Thyroid gland (tissue), 4 donors: ENCODE data around the gene CRYGN.

Experiments
- POLR2A ChIP-seq, 2 donors: fragments of 450-650 bp; IDR thresholded peaks; one replicate each; pipeline ENCODE4 v1.6.1; 2017; ENCODE audit warnings: antibody characterized with exemption in 2 of 2, mild to moderate bottlenecking in 2 of 2, moderate library complexity in 1 of 2
- TF ChIP-seq, protein P1 (sequence below), 6 experiments: fragments of 200-600 bp in 3 of 6; fragments of 450-650 bp in 3 of 6; sonication (generic) in 3 of 6; IDR thresholded peaks; one replicate each; pipeline ENCODE4 v1.5.1; 2016 to 2019; ENCODE audit warnings: antibody characterized with exemption in 6 of 6, mild to moderate bottlenecking in 2 of 6, inconsistent platforms in 1 of 6, moderate library complexity in 1 of 6

DNA sequence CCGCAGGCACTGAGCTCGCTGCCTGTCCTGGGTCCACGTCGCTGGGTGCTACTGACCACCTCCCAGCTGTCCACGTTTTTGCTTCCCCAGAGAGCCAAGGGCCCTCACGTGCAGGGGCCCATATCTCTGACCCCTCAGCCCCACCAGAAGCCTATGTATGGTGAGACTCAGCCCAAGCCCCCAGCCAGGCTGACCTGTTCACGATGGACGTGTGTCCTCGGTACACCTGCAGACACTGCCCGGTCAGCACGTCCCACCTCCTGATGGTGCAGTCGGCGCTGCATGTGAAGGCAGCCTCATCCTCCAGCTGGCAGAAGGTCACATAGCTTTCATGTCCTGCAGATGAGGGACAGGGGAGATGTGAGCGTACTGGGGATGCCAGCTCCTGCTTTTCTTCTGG, 40.0 kb downstream of the CRYGN start:
- TF ChIP-seq, protein P1, sequence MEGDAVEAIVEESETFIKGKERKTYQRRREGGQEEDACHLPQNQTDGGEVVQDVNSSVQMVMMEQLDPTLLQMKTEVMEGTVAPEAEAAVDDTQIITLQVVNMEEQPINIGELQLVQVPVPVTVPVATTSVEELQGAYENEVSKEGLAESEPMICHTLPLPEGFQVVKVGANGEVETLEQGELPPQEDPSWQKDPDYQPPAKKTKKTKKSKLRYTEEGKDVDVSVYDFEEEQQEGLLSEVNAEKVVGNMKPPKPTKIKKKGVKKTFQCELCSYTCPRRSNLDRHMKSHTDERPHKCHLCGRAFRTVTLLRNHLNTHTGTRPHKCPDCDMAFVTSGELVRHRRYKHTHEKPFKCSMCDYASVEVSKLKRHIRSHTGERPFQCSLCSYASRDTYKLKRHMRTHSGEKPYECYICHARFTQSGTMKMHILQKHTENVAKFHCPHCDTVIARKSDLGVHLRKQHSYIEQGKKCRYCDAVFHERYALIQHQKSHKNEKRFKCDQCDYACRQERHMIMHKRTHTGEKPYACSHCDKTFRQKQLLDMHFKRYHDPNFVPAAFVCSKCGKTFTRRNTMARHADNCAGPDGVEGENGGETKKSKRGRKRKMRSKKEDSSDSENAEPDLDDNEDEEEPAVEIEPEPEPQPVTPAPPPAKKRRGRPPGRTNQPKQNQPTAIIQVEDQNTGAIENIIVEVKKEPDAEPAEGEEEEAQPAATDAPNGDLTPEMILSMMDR (IDR thresholded peaks at IDR 0.05), result no peak
- TF ChIP-seq POLR2A (IDR thresholded peaks at IDR 0.05), result no peak
